OCI-LY7 (cell line): Measurements from ENCODE around the gene SKIC2.
"Not testable (repeated sequence)": the region's sequence is repeated elsewhere in the genome, so short reads cannot be mapped to it uniquely, and the experiment has no call there.

Experiments
- CTCF ChIP-seq: fragments of 200-600 bp; sonication (generic); conservative IDR thresholded peaks from 2 replicates; pipeline ENCODE4 v1.5.1; 2014; ENCODE audit warnings: mild to moderate bottlenecking, antibody characterized with exemption, low read length, moderate library complexity, mixed read lengths
- EZH2phosphoT487 ChIP-seq: fragments of 200-600 bp; sonication (generic); IDR thresholded peaks from 2 replicates; pipeline ENCODE4 v1.6.1; 2018; ENCODE audit warnings: low read depth, borderline replicate concordance, mild to moderate bottlenecking, mixed run types, antibody characterized with exemption, low read length, moderate library complexity, mixed read lengths

DNA sequence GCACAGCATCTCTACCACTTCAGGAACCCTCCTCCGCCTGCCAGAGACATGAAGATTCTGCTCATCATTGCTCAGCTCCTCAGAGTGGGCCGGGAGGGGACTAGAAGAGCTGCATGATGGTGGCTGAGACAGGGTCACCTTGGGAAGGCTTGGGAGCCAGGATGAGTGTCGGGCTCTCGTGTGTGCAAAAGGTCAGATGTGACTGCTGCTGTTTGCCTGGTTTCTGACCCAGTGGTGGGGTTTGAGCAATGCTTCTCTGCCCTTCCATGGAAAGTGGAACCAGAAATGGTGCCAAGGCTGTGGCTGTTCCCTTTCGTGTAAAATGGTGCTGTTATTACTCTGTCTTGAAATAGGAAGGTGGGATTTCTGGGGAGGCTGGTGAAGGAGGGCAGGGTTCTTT is 22.0 kb downstream of the SKIC2 start:
- TF ChIP-seq EZH2phosphoT487, CTCF: not testable (repeated sequence)
